Islet precursor cell (in vitro differentiated cells): ENCODE measurements around the gene FOXA1.

Experiments
- DNase-seq: peaks from one replicate; pipeline ENCODE4 v3.0.0-alpha.2; 2018

FOXA1 gene

DNA sequence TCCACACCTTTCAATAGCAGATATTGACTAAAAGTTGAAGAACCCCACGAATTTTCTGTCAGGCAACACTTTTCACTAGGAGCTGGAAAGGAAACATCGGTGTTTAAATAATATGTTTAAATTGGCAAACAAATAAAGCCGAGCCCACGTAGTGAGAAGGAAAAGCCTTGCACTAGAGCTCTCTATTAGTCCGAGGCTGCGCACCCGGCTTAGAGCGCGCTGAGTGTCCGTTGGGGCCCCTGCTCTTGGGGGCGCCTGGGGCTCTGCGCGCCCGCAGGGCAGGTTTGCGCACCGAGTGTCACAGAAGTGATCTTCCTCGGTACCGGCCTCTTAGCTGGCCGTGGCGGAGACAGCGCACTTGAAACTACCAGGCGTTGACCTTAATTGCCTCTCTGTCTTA is 6.8 kb upstream of the FOXA1 start:
- DNase-seq = no peak

- no peak for DNase-seq
Observed at GRCh38 chr14:37600880-37601741, 6.1 kb upstream of the FOXA1 start.

DNA sequence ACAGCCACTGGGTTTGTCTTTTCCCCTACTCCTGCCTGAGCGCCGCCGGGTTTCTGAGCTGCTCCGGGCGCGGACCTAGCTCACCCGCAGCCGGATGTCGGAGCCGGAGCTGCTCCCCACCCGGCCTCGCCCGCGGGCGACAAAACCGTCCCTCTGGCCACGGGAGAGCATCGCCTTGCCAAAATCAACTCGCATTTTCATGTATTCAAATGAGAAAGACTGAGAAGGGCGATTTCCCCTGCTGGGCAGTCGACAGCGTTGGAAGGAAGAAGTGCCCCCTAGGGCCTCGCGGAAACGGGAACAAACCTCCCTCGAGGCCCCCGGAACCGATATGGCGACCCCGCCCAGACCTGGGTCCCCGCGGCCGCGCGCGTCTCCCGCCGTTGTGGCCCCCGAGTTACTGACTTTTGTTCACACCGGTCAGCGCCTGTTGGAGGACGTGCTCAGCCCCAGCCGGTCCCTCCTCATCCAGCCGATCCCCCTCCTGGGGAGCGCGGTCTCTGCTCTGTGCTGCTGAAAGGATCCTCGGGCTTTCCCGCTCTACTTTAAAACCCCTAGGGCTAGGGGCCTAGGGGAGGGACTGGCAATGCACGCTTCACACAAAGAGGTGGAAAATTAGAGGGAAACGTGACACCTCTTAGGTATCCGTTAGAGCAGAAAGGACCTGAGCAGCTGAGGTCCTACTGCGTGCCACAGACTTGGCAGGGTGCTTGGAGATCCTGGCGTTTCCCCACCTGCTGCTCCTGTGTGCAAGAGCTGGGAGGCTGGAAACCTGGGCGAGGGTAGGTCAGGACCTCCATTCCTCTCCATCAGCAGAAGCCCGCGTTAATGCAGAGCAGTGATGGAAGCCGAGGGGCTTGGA is 4.7 kb upstream of the FOXA1 start:
- no peak for DNase-seq

DNA sequence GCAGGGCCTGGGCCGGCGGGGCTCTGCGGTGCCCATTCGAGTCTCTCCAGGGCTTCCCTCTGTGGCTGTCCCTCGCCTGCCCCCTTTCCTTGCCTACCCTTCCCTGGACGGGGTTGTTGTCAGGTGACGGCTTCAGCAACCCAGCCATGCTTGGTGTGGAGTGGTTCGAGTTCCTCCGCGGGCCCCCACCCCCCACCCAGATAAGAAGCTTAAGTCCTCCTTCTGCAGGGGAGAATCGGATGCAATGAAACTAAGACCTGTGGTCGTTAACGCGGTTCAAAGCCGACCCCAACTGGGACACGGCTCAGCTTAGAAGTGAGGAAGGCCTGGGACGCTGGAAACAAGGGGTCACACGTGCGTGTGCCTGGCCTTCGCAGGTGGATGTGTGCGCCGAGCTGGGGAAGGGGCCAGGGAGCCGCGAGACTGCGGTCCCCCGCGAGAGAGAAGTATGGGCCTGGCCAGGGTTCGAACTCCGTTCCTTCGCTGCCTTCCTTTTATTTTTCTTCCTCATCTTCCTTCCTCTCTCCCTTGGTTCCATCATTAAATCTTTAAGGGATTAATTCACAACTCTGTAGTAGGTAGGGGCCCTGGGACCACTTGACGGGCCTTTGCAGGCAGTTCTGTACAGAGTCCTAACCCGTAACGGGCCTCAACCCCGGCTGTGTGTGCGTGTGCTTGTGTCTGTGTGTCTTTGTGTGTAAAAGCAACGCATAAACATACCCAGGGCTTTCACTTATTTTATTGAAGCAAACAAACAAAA is 3.9 kb upstream of the FOXA1 start:
- no peak for DNase-seq

DNA sequence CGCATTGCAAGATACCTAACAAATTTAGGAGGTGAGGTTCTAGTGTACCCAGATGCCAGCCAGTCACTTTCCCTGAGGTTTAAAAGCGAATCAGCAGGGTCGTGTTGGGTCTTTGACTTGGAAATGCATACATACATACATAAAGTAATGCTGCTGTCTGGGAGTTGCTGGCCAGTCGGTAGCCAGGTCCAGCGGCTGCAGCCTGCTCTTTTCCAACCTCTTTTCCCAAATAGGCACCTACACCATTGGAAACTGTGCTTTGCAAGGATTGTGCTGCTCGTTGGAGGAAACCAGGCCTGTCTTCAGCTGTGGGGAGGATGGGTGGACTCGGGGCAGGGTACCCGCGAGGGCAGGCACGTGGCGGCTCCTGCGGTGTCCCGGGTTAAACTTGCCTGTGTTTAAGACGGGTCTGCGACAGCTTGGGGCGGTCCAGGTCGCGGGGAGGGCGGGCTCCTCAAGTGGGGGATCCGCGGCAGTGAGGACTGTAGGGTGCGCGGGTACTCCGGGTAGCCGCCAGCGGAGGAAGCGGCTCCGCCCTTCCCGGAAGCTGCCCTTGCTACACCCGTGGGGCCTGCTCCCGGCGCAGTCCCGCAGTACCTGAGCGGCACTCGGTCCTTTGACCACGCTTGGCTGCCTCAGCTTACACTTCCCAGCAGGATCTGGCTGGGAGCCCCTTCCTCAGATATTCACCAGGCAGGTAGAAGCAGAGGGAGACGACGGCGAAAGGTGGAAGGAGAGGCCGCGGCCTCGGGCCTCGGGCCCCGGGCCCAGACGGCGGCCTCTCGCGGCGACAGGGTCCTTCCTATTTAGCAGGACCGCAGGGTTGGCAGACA is 3.1 kb upstream of the FOXA1 start:
- no peak for DNase-seq

DNA sequence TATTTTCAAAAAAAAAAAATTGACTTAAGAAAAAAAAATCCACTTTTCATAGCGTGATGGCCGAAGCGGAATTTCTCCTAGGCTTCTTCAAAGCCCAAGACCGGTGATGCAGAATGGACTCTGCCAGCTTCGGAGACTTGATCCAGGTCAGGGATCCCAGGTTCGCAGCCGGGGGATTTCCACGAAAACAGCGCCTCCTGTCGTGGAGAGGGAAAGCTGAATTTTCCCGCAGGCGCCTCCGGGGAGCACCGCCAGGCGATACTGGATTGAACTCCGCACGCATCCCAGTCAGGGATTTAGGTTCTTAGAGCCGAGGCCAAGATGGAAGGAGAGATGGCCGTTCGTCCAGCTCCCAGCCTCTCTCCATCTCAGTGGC is 2.5 kb upstream of the FOXA1 start:
- peak; percentile 70 for DNase-seq

DNA sequence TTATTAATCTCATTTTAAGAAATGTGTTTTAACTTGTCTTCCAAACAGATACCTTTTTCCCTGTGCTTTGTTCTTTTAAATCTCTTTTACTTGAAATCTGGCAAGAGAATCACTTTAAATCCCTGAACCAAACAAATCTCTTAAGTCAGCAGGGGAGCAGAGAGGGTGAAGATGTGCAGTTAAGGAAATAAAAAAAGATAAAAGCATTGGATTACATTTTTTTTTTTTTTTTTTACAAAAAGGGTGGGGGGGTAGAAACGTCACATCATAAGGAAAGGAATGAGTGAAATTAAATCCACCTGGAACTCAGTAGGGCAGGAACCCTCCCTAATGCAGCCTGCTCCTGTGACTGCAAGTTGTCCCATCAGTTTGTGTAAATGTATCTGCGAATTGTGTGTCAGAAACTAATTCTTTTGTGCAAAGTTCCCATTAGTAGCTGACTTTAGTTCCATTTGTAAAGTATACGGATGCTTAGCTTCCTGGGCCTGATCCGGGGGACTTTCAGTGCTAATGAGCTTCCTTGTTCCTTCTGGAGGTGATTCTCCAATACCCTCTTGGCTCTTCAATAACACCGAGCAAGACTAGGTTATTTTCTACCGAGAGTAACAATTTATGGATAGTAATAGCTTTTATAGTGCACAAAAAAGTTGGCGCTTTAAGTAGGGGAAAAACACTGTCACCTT is 1.9 kb upstream of the FOXA1 start:
- no peak for DNase-seq

- peak; percentile 86 for DNase-seq
Observed at GRCh38 chr14:37595809-37596621, 966 bp upstream of the FOXA1 start.

- peak; percentile 77 for DNase-seq
Observed at GRCh38 chr14:37594238-37594970, 645 bp downstream of the FOXA1 start.

GRCh38 chr14:37593511-37594237 is 1.4 kb downstream of the FOXA1 start:
- no peak for DNase-seq

DNA sequence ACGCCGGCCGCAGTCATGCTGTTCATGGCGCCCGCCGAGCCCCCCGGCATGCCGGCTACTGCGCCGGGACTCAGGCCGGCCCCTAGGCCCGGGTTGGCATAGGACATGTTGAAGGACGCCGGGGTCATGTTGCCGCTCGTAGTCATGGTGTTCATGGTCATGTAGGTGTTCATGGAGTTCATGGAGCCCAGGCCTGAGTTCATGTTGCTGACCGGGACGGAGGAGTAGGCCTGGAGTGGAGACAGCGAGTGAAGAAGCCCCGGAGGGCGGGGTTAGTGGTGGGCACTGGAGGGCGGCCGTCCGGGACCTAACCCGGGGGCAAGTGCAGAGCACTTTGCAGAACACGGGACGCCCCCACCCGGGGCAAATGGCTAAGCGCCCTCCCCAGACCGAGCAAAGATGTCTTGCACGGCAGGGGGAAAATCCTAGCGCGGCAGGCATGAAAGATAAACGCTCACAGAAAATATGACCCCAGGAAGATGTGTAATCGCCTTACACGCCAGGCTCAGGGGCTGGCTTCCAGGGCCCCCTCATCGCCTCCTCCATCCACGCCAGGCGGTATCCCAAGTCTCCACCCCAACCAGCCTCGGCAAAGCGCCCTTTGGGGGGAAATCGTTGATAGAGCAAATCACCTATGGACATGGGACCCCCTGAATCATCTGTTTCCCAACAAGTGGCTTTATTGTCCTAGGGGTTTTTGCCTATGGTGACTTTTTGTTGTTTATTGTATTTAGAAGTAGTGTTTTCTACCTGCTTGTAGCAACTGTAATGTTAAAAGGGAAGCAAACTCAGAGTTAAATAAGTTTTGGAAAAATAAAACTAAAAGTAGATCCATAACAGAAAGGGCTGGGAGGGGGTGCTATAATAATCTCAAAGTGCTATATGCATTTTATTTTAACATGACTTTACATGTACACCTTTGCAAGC is 2.3 kb downstream of the FOXA1 start:
- DNase-seq = no peak

DNA sequence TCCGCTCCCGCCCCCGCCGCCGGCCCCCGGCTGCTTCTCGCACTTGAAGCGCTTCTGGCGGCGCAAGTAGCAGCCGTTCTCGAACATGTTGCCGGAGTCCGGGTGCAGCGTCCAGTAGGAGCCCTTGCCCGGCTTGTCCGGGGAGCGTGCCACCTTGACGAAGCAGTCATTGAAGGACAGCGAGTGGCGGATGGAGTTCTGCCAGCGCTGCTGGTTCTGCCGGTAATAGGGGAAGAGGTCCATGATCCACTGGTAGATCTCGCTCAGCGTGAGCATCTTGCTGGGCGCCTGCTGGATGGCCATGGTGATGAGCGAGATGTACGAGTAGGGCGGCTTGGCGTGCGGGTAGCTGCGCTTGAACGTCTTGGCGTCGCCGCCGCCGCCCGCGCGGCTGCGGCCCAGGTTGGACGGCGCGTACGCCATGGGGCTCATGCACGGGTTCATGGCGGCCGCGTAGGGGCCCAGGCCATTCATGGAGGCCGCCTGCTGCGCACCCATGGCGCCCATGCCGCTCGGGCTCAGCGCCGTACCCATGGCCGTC is 3.0 kb downstream of the FOXA1 start:
- DNase-seq = no peak

GRCh38 chr14:37591311-37591940 is 3.6 kb downstream of the FOXA1 start:
- peak; percentile 75 for DNase-seq

GRCh38 chr14:37590428-37591139 is 4.5 kb downstream of the FOXA1 start:
- DNase-seq = no peak

DNA sequence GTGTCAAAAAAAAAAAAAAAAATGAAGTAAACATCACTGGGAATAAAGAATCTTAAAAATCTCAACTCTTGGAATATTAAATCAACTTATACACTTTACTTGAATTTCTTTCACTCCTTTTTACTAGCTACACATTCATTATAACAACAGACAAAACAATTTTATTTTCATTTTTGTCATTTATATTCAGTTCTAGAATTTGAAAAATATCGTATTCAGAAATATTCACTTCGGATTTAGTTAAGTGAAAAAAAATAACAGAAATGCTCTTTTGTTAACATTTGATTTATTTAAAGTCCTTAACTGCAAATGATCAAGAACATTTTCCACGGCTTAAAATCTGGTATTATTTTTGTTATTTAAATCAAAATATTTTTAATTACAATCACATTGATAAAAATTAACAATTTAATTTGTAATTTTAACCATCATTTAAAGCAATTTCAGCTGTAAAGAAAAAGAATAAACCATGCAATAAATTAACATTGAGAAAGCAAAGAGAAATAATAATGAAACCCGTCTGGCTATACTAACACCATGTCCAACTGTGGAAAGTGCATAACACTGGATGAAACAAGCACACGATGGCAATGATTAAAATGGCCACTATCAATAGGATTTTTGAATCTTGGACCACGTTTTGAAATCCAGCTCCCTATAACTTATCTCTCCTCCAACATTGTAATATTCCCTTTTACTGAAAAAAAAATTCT is 5.2 kb downstream of the FOXA1 start:
- no peak for DNase-seq
